ENCODE measurements around the gene VTI1A. TPM values are rescaled to one million over a fixed set of nuclear protein-coding genes. Genes with fewer than 3 reads are reported as not detected.

The VTI1A gene
- total and polyA plus RNA-seq, 12 donors: 5.2 to 64.1 (median 22.0) TPM

- intact Hi-C loops (cut with DNase I): no loop called here
- no peak for DNase-seq
- Histone ChIP-seq H3K27ac (no peak overlapping the region), H3K27me3 (no peaks in the 10 kb centered on the region), H3K9me3 (replicated peaks in 1 of 3) (no peaks in the 10 kb centered on the region), H3K36me3 (replicated peaks in 1 of 2) (no peaks in the 10 kb centered on the region), H3K4me3 (no peak overlapping the region), H3K4me1 (replicated peaks in 1 of 2) (no peaks in the 10 kb centered on the region)
- no peak for TF ChIP-seq CTCF (IDR thresholded peaks at IDR 0.05)
- TF ChIP-seq POLR2A (IDR thresholded peaks at IDR 0.05): no peak
- WGBS, 4 donors: 100% methylated on average over 1 of the region's 1 CpG
Observed at GRCh38 chr10:112790030-112790429, 343.0 kb downstream of the VTI1A start.

GRCh38 chr10:112790921-112791320, 343.9 kb downstream of the VTI1A start:
- H3K36me3 ChIP-seq (replicated peaks in 1 of 2): no peaks in the 10 kb centered on the region
- WGBS, 4 donors: 95 to 97% (median 95%) methylated on average over 4 of the region's 4 CpGs
- DNase-seq: no peak
- intact Hi-C loops (cut with DNase I): no loop called here
- no peaks in the 10 kb centered on the region for H3K27me3 ChIP-seq
- H3K27ac ChIP-seq: no peak overlapping the region
- H3K9me3 ChIP-seq (replicated peaks in 1 of 3): no peaks in the 10 kb centered on the region
- no peak overlapping the region for H3K4me3 ChIP-seq
- no peak for TF ChIP-seq CTCF (IDR thresholded peaks at IDR 0.05)
- TF ChIP-seq POLR2A (IDR thresholded peaks at IDR 0.05): no peak
- no peaks in the 10 kb centered on the region for H3K4me1 ChIP-seq (replicated peaks in 1 of 2)

GRCh38 chr10:112791447-112791846, 344.4 kb downstream of the VTI1A start:
- WGBS, 4 donors: 77 to 89% (median 83%) methylated on average over 2 of the region's 2 CpGs
- no peak for DNase-seq

GRCh38 chr10:112792487-112793201, 345.6 kb downstream of the VTI1A start:
- Histone ChIP-seq H3K4me1 (replicated peaks in 1 of 2) (no peaks in the 10 kb centered on the region), H3K27me3 (no peaks in the 10 kb centered on the region), H3K4me3 (no peak overlapping the region), H3K36me3 (replicated peaks in 1 of 2) (no peaks in the 10 kb centered on the region), H3K9me3 (replicated peaks in 1 of 3) (no peaks in the 10 kb centered on the region), H3K27ac (peak overlapping the region in 1 of 5 donors; percentile 19)
- TF ChIP-seq CTCF (IDR thresholded peaks at IDR 0.05) (no peak), POLR2A (IDR thresholded peaks at IDR 0.05) (no peak)
- intact Hi-C loops (cut with DNase I): no loop called here
- peak in 1 of 7 donors; percentile 81 for DNase-seq
- 74 to 87% (median 81%) methylated on average over 14 of the region's 14 CpGs for WGBS, 4 donors

More at GRCh38 chr10:112791447-112791846, 344.4 kb downstream of the VTI1A start:
- intact Hi-C loops (cut with DNase I): no loop called here
- H3K27ac ChIP-seq: no peak overlapping the region
- H3K4me1 ChIP-seq (replicated peaks in 1 of 2): no peaks in the 10 kb centered on the region
- H3K36me3 ChIP-seq (replicated peaks in 1 of 2): no peaks in the 10 kb centered on the region
- no peaks in the 10 kb centered on the region for H3K27me3 ChIP-seq
- TF ChIP-seq CTCF (IDR thresholded peaks at IDR 0.05) (no peak), POLR2A (IDR thresholded peaks at IDR 0.05) (no peak)
- H3K9me3 ChIP-seq (replicated peaks in 1 of 3): no peaks in the 10 kb centered on the region
- H3K4me3 ChIP-seq: no peak overlapping the region

All from adrenal gland (tissue), 12 donors.